Liver (tissue), 9 donors: ENCODE data around the gene MDN1. TPM values are rescaled to one million over a fixed set of nuclear protein-coding genes. Genes with fewer than 3 reads are reported as not detected.

Experiments used
- DNase-seq: peaks from one replicate; pipeline ENCODE4 v3.0.0-alpha.2; 2017; ENCODE audit warnings: low spot score
- H3K27ac ChIP-seq, 2 donors: one replicate each; pipeline ENCODE4 v1.7.0; 2013; ENCODE audit warnings: inconsistent platforms in 2 of 2, low read length in 2 of 2, control low read depth in 1 of 2, low read depth in 1 of 2, mild to moderate bottlenecking in 1 of 2
- H3K27me3 ChIP-seq, 4 donors: one replicate each; pipeline versions ENCODE4 v1.6.1 to v1.7.0; 2013; ENCODE audit warnings: low read length in 3 of 4, inconsistent platforms in 1 of 4, mild to moderate bottlenecking in 1 of 4, moderate library complexity in 1 of 4; ENCODE audit not compliant: control insufficient read depth in 4 of 4, insufficient read depth in 4 of 4
- H3K36me3 ChIP-seq, 4 donors: one replicate each; pipeline versions ENCODE4 v1.6.1 to v1.7.0; 2013; ENCODE audit warnings: low read length in 3 of 4, mild to moderate bottlenecking in 3 of 4, low read depth in 1 of 4, moderate library complexity in 1 of 4; ENCODE audit not compliant: control insufficient read depth in 4 of 4, insufficient read depth in 3 of 4
- H3K4me1 ChIP-seq, 4 donors: one replicate each; pipeline versions ENCODE4 v1.6.1 to v1.7.0; 2013; ENCODE audit warnings: low read length in 3 of 4, mild to moderate bottlenecking in 3 of 4, moderate library complexity in 1 of 4; ENCODE audit not compliant: control insufficient read depth in 4 of 4, insufficient read depth in 4 of 4
- H3K4me3 ChIP-seq, 3 donors: one replicate each; pipeline versions ENCODE4 v1.6.1 to v1.7.0; 2013; ENCODE audit warnings: low read length in 3 of 3, control low read depth in 1 of 3, low read depth in 1 of 3, mild to moderate bottlenecking in 1 of 3
- H3K9ac ChIP-seq, 2 donors: one replicate each; pipeline ENCODE4 v1.7.0; 2013; ENCODE audit warnings: low read length in 2 of 2, mild to moderate bottlenecking in 2 of 2, moderate library complexity in 2 of 2, control low read depth in 1 of 2, low read depth in 1 of 2
- H3K9me3 ChIP-seq, 4 donors: one replicate each; pipeline versions ENCODE4 v1.6.1 to v1.7.0; 2013; ENCODE audit warnings: low read length in 3 of 4; ENCODE audit not compliant: control insufficient read depth in 4 of 4
- ATF3 ChIP-seq: IDR thresholded peaks from 2 replicates; pipeline ENCODE4 v1.6.1; 2016; ENCODE audit warnings: antibody characterized with exemption
- EGR1 ChIP-seq, 2 donors: IDR thresholded peaks; 2 replicates each; pipeline ENCODE4 v1.6.1; 2016 to 2018; ENCODE audit warnings: antibody characterized with exemption in 2 of 2, low read depth in 2 of 2
- FOXA1 ChIP-seq: IDR thresholded peaks from 2 replicates; pipeline ENCODE4 v1.6.1; 2016; ENCODE audit warnings: antibody characterized with exemption
- FOXA2 ChIP-seq: IDR thresholded peaks from 2 replicates; pipeline ENCODE4 v1.6.1; 2016; ENCODE audit warnings: antibody characterized with exemption
- GABPA ChIP-seq, 2 donors: IDR thresholded peaks in 1 of 2; conservative IDR thresholded peaks in 1 of 2; 2 replicates each; pipeline ENCODE4 v1.6.1; 2016; ENCODE audit warnings: antibody characterized with exemption in 2 of 2, mild to moderate bottlenecking in 1 of 2, moderate library complexity in 1 of 2
- JUND ChIP-seq, 2 donors: IDR thresholded peaks; 2 replicates each; pipeline ENCODE4 v1.6.1; 2016; ENCODE audit warnings: antibody characterized with exemption in 2 of 2
- NR2F2 ChIP-seq: IDR thresholded peaks from 2 replicates; pipeline ENCODE4 v1.6.1; 2016; ENCODE audit warnings: antibody characterized with exemption
- REST ChIP-seq: IDR thresholded peaks from 2 replicates; pipeline ENCODE4 v1.6.1; 2016; ENCODE audit warnings: antibody characterized with exemption, mild to moderate bottlenecking
- RXRA ChIP-seq, 2 donors: IDR thresholded peaks; 2 replicates each; pipeline ENCODE4 v1.6.1; 2017 to 2018; ENCODE audit warnings: antibody characterized with exemption in 2 of 2, mild to moderate bottlenecking in 1 of 2
- SP1 ChIP-seq: IDR thresholded peaks from 2 replicates; pipeline ENCODE4 v1.6.1; 2018; ENCODE audit warnings: antibody characterized with exemption, mild to moderate bottlenecking
- WGBS: extraction: QIAGEN DNeasy Blood & Tissue Kit; methylation state at CpG from one replicate; pipeline ENCODE4 v1.1.7; 2013; 5-methylcytosine and 5-hydroxymethylcytosine counted together
- polyA plus RNA-seq, 2 donors: library from polyadenylated mRNA; stranded (reverse) in 1 of 2; unstranded in 1 of 2; fragments of 200-250 nt in 1 of 2; fragments of >200 nt in 1 of 2; fragmentation: Nextera tagmentation in 1 of 2; extraction: Ambion mirVana in 1 of 2; gene quantifications; one replicate each; pipeline versions ENCODE4 v1.2.1 to v1.2.3, GENCODE V29; 2013 to 2015
- total RNA-seq, 2 donors: library from RNA; depleted of rRNA; stranded (reverse); fragments of >200 nt; gene quantifications; one replicate each; pipeline ENCODE4 v1.2.3, GENCODE V29; 2014
- TF ChIP-seq, protein P1 (sequence below): fragments of 150-350 bp; IDR thresholded peaks from 2 replicates; pipeline ENCODE4 v1.5.1; 2017; ENCODE audit warnings: improper control_type of control experiment, low read depth, low read length; ENCODE audit not compliant: missing input control
- donor health status: healthy.
- donor health status: healthy.
- donor health status: healthy.
- donor health status: healthy.
- donor health status: healthy.

Gene MDN1
- total and polyA plus RNA-seq, 4 donors = 5.4 to 48.9 (median 22.8) TPM

- DNase-seq = no peak
- H3K36me3 ChIP-seq = peaks cover 0 to 15% (median 8%) of the 10 kb centered on the region in 4 donors
- peaks cover 1 to 37% (median 18%) of the 10 kb centered on the region in 4 donors for H3K4me1 ChIP-seq
- no peak overlapping the region for H3K9ac ChIP-seq
- H3K27ac ChIP-seq = no peak overlapping the region
- H3K4me3 ChIP-seq = no peak overlapping the region
- no peaks in the 10 kb centered on the region for H3K27me3 ChIP-seq
- WGBS = 64% methylated on average over 7 of the region's 7 CpGs
- TF ChIP-seq REST (no peak), ATF3 (no peak), JUND (IDR thresholded peaks at IDR 0.05) (no peak), GABPA (IDR thresholded peaks at IDR 0.05 in 1 of 2, conservative IDR thresholded peaks at IDR 0.05 in 1 of 2) (no peak), FOXA2 (no peak)
- TF ChIP-seq, protein P1, sequence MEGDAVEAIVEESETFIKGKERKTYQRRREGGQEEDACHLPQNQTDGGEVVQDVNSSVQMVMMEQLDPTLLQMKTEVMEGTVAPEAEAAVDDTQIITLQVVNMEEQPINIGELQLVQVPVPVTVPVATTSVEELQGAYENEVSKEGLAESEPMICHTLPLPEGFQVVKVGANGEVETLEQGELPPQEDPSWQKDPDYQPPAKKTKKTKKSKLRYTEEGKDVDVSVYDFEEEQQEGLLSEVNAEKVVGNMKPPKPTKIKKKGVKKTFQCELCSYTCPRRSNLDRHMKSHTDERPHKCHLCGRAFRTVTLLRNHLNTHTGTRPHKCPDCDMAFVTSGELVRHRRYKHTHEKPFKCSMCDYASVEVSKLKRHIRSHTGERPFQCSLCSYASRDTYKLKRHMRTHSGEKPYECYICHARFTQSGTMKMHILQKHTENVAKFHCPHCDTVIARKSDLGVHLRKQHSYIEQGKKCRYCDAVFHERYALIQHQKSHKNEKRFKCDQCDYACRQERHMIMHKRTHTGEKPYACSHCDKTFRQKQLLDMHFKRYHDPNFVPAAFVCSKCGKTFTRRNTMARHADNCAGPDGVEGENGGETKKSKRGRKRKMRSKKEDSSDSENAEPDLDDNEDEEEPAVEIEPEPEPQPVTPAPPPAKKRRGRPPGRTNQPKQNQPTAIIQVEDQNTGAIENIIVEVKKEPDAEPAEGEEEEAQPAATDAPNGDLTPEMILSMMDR = no peak
- no peaks in the 10 kb centered on the region for H3K9me3 ChIP-seq
Measured at GRCh38 chr6:89787660-89788328, 31.8 kb downstream of the MDN1 start.

DNA sequence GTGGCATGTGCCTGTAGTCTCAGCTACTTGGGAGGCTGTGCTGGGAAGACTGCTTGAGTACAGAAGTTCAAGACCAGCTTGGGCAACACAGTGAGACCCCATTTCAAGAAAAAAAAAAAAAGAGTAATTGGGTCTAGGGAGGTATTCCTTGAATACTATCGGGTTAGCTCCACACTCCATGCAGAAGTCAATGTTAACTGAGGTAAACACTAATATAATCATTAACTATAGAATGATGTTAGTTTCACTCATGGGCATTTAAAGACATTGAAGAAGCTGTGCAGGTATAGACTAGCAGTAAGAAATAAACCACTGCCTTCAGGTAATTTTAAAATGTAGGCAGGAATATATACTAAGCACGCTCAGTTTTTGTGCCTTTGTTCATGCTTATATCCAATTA is 32.6 kb downstream of the MDN1 start:
- Histone ChIP-seq H3K36me3 (peaks cover 0 to 15% (median 8%) of the 10 kb centered on the region in 4 donors), H3K27ac (no peak overlapping the region), H3K4me1 (peaks cover 4 to 38% (median 19%) of the 10 kb centered on the region in 4 donors), H3K4me3 (no peak overlapping the region), H3K9ac (no peak overlapping the region), H3K9me3 (no peaks in the 10 kb centered on the region), H3K27me3 (no peaks in the 10 kb centered on the region)
- DNase-seq = no peak
- 64% methylated on average over 2 of the region's 2 CpGs for WGBS
- no peak for TF ChIP-seq FOXA1
- TF ChIP-seq REST = no peak
- TF ChIP-seq NR2F2 = no peak
- TF ChIP-seq SP1 = peak; percentile 11
- TF ChIP-seq RXRA (IDR thresholded peaks at IDR 0.05) = peak in 1 of 2 donors; percentile 5
- TF ChIP-seq JUND (IDR thresholded peaks at IDR 0.05) = no peak
- TF ChIP-seq EGR1 (IDR thresholded peaks at IDR 0.05; ENCODE audit: low read depth in 2 of 2) = no peak
